Hypothalamus (tissue), 51 donors: ENCODE measurements around the gene SLCO4A1.
"Not testable (repeated sequence)": the region's sequence is repeated elsewhere in the genome, so short reads cannot be mapped to it uniquely, and the experiment has no call there.

Experiments
- DNase-seq, 51 donors: peaks; one replicate each; lab custom pipeline; 2025; lab: John Stamatoyannopoulos, UW

Gene SLCO4A1

GRCh38 chr20:62622178-62622876, 20.0 kb upstream of the SLCO4A1 start:
- no peak for DNase-seq

- DNase-seq, result no peak
Observed at GRCh38 chr20:62622877-62623487, 19.3 kb upstream of the SLCO4A1 start.

- peak in 6 of 51 donors; percentile 9 to 60 (median 17) for DNase-seq
Observed at GRCh38 chr20:62623488-62624324, 18.6 kb upstream of the SLCO4A1 start.

- DNase-seq, result no peak
Observed at GRCh38 chr20:62624325-62624690, 18.0 kb upstream of the SLCO4A1 start.

GRCh38 chr20:62624719-62625453, 17.4 kb upstream of the SLCO4A1 start:
- DNase-seq, result peak in 3 of 51 donors; percentile 6 to 21 (median 18)

GRCh38 chr20:62625516-62625915, 16.8 kb upstream of the SLCO4A1 start:
- DNase-seq, result no peak

- DNase-seq, result no peak
Observed at GRCh38 chr20:62625921-62626547, 16.3 kb upstream of the SLCO4A1 start.

- not testable (repeated sequence) for DNase-seq
Observed at GRCh38 chr20:62627425-62627824, 14.9 kb upstream of the SLCO4A1 start.

GRCh38 chr20:62627901-62628612, 14.2 kb upstream of the SLCO4A1 start:
- DNase-seq, result no peak

- DNase-seq, result no peak
Observed at GRCh38 chr20:62628691-62629090, 13.6 kb upstream of the SLCO4A1 start.

- DNase-seq, result no peak
Observed at GRCh38 chr20:62629864-62630470, 12.3 kb upstream of the SLCO4A1 start.

GRCh38 chr20:62631336-62632308, 10.7 kb upstream of the SLCO4A1 start:
- DNase-seq, result no peak

- DNase-seq, result no peak
Observed at GRCh38 chr20:62632575-62633090, 9.7 kb upstream of the SLCO4A1 start.

GRCh38 chr20:62633598-62634329, 8.5 kb upstream of the SLCO4A1 start:
- DNase-seq, result no peak

- DNase-seq, result no peak
Observed at GRCh38 chr20:62634330-62634967, 7.9 kb upstream of the SLCO4A1 start.

- no peak for DNase-seq
Observed at GRCh38 chr20:62635232-62635631, 7.1 kb upstream of the SLCO4A1 start.

GRCh38 chr20:62635852-62636251, 6.5 kb upstream of the SLCO4A1 start:
- no peak for DNase-seq
